Measurements from ENCODE around the gene CTNNA3.

Gene CTNNA3

DNA sequence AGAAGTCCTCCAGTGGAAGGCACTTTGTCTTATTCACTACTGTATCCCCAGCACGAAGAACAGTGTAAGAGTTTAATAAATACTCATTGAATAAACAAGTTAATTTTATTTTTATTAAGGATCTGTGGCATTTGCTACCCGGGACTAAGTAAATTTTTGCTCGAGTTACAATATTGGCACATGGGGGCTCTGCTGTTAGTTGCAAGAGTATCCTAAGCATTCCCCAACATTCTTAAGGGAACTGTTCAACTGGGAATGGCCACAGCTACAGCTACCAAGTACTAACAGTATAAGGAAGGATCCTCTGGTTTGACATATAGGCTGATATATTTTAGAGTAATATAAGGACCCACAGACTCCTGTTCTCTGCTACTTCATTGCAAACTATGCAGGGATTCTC is 778.9 kb downstream of the CTNNA3 start:
- in situ Hi-C loops (cut with MboI; ENCODE audit: low sequenced_read_pairs) = no loop called here

DNA sequence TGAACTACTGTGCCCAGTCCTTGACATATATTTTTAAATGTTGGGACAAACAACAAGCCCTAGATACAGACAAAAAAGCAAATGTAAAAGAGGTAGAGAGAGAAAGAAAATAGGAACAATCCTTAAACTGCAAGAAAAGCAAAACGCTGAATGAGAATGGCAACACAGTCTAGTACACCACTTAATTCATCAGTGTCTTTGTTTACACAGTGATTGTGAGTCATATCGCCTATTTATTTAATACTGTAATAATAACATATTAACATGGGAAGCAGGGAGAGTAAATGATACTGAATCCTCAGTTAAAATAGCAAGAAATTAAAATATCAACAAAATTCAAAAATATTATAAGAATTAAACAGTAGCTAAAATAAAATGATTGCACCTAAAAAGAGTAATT is 780.0 kb downstream of the CTNNA3 start:
- in situ Hi-C loops (cut with MboI; ENCODE audit: low sequenced_read_pairs) = no loop called here

DNA sequence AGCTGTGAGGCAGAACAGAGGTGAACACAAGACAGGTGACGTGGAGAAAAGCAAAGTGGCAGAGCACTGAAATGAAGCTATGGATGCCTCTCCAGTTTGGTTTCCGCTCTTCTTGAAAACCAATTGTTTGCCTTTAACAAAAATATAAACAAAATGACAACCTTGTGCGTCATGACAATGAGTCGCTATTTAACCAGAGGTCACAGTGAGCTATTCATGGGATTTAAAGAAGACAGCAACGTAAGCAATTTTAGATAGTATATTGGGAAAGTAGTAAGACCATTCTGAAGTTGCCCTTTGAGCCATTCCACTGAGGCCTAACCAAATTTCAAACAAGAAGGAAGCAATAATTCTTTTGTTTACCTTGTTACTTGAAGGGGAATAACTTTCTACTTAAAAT is 785.3 kb downstream of the CTNNA3 start:
- in situ Hi-C loops (cut with MboI; ENCODE audit: low sequenced_read_pairs) = no loop called here

GRCh38 chr10:66892871-66893270 is 803.1 kb downstream of the CTNNA3 start:
- in situ Hi-C loops (cut with MboI; ENCODE audit: low sequenced_read_pairs) = no loop called here

DNA sequence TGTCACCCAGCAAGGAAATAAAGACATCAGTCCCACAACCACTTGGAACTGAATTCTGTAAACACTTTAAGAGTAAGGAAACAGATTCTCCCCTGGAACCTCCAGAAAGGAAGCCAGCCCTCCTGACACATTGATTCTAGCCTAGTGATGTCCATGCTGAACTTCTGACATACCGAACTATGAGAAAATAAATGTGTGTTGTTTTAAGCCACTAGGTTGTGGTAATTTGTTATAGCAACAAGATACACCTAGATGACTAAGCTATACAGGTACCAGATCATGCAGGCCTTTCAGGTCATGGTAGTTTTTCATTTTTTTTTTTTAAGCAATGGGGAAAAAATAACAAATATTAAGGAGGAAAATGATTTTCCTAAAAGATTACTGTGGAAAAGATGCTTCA is 807.8 kb downstream of the CTNNA3 start:
- in situ Hi-C loops (cut with MboI; ENCODE audit: low sequenced_read_pairs) = no loop called here

- in situ Hi-C loops (cut with MboI; ENCODE audit: low sequenced_read_pairs) = no loop called here
Measured at GRCh38 chr10:66886848-66887247, 809.1 kb downstream of the CTNNA3 start.

GRCh38 chr10:66882271-66882670 is 813.7 kb downstream of the CTNNA3 start:
- in situ Hi-C loops (cut with MboI; ENCODE audit: low sequenced_read_pairs) = no loop called here

- in situ Hi-C loops (cut with MboI; ENCODE audit: low sequenced_read_pairs) = no loop called here
Measured at GRCh38 chr10:66881814-66882213, 814.2 kb downstream of the CTNNA3 start.

DNA sequence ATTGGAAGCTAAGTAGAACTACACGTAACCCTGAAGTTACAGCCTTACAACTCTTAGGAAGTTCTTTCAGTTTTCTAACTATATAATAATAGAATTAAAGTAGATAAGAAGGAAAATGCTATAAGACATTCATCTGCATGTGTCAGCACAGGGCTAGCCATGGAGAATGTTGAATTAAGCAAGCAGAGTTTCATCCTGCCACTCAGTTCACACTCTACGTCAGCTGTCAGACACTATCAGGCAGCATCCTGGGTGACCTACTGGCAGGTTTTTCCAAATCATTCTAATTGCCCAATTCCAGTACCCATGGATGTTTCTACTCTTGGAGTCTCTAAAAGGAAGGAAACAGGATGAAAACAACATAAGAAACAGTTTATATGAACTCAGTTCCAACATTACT is 815.2 kb downstream of the CTNNA3 start:
- in situ Hi-C loops (cut with MboI; ENCODE audit: low sequenced_read_pairs) = no loop called here

GRCh38 chr10:66880292-66880691 is 815.7 kb downstream of the CTNNA3 start:
- in situ Hi-C loops (cut with MboI; ENCODE audit: low sequenced_read_pairs) = no loop called here

DNA sequence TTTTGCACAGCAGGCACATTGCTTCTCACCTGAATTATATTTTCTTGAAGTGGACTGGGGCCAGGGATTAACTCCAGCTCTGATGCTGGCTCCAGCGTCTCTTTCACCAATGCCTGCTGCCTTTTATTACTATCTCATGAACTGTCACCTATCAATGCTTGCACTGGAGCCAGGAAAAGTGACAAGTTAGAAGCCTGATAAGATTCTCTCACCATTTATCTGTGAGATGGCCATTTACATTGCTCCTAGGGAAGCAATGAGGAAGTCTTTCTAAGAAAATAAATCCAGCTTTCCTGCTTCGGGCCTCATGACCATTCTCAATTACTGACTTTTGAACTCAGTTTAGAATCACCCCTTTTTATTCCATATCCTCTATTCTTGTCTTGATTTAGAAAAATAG is 818.6 kb downstream of the CTNNA3 start:
- in situ Hi-C loops (cut with MboI; ENCODE audit: low sequenced_read_pairs) = no loop called here

DNA sequence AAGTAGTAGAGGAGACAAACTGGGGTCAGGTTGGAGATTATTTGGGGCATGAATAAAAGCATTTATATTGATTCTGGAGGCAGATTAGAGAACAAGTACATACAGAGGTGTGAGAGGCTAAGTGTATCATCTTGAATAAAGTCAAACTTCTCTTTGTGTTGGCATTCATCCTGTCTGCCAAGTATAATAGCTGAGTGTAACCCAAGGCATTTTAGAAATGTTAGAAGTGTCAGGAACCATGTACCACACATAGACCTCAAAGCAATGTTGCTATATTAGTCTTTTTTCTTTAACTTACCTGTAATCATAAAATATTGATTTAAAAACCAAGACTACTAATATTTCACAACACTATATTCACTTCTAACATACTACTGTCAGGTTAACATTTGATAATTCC is 826.4 kb downstream of the CTNNA3 start:
- in situ Hi-C loops (cut with MboI; ENCODE audit: low sequenced_read_pairs) = no loop called here

GRCh38 chr10:66862687-66863258 is 833.2 kb downstream of the CTNNA3 start:
- in situ Hi-C loops (cut with MboI; ENCODE audit: low sequenced_read_pairs) = no loop called here

- in situ Hi-C loops (cut with MboI; ENCODE audit: low sequenced_read_pairs) = no loop called here
Measured at GRCh38 chr10:66860376-66860945, 835.5 kb downstream of the CTNNA3 start.

- in situ Hi-C loops (cut with MboI; ENCODE audit: low sequenced_read_pairs) = no loop called here
Measured at GRCh38 chr10:66852811-66853210, 843.2 kb downstream of the CTNNA3 start.

DNA sequence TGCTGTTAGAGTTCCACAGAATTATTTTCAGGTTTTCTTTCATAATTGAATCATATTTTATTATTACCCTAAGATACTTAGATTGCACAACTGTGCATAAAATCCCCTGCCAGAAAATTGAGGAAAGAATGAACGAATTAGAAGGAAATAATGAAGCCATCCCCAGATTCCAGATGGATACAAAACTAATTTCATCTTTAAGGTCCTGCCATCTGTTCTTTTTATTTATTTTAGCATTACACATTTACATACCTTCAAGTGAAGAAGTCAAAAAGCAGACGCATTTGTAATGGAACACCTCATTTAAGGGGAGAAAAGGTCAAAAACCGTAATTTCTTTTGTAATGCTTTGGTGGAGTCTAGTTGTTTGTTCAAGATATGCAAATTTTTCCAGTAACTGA is 847.1 kb downstream of the CTNNA3 start:
- in situ Hi-C loops (cut with MboI; ENCODE audit: low sequenced_read_pairs) = no loop called here

GRCh38 chr10:66844176-66844942 is 851.6 kb downstream of the CTNNA3 start:
- in situ Hi-C loops (cut with MboI; ENCODE audit: low sequenced_read_pairs) = no loop called here

GRCh38 chr10:66843396-66843795 is 852.6 kb downstream of the CTNNA3 start:
- in situ Hi-C loops (cut with MboI; ENCODE audit: low sequenced_read_pairs) = no loop called here

DNA sequence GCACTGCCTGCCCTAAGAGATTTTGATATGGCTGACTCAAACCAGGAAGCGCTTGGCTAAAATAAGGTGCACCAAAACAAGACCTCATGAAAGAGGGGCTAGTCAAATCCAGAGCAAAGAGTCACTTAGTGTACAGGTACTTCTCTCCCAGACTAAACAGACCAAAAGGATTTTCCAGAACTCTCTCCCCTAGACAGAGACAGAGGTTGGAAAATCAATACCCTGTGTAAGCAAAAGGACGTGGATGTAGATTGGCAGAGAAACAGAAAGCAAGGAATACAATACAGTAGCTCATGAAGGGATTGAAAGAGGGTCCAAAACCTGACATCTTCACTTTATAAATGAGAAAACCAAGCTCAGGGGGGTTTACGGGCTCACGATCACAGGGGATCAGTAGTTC is 853.1 kb downstream of the CTNNA3 start:
- in situ Hi-C loops (cut with MboI; ENCODE audit: low sequenced_read_pairs) = no loop called here

GRCh38 chr10:66842371-66842770 is 853.6 kb downstream of the CTNNA3 start:
- in situ Hi-C loops (cut with MboI; ENCODE audit: low sequenced_read_pairs) = no loop called here

DNA sequence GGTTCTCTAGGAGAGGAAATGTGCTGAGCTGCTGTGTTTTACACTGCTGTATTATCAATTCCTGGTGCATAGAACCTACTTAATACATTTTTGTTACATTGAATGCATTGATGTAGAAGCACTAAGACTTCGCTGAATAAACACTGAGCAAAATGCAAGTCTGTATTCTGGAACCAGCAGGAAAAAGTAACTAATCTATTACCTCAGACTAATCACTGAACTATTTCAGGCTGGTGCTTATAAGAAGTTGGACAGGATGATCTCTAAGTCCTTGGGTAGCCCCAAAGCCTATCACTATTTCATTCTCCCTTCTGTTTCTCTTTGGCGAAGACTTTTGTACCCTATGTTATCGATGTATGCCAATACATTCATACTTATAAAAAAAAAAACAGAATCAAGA is 857.3 kb downstream of the CTNNA3 start:
- in situ Hi-C loops (cut with MboI; ENCODE audit: low sequenced_read_pairs) = no loop called here

GRCh38 chr10:66837990-66838389 is 858.0 kb downstream of the CTNNA3 start:
- in situ Hi-C loops (cut with MboI; ENCODE audit: low sequenced_read_pairs) = no loop called here
